SU-DHL-6 (cell line): Measurements from ENCODE around the gene WDR44.

Experiments
- EZH2phosphoT487 ChIP-seq: fragments of 200-600 bp; sonication (generic), shearing (Covaris generic); conservative IDR thresholded peaks from 2 replicates; pipeline ENCODE4 v1.6.1; 2018; ENCODE audit warnings: mild to moderate bottlenecking, antibody characterized with exemption, low read length, moderate library complexity, mixed read lengths
- TF ChIP-seq, protein P1 (sequence below): fragments of 200-600 bp; sonication (generic); IDR thresholded peaks from one replicate; pipeline ENCODE4 v1.5.1; 2017; ENCODE audit warnings: antibody characterized with exemption, mild to moderate bottlenecking, low read length, moderate library complexity; ENCODE audit not compliant: insufficient read depth, poor library complexity, severe bottlenecking

DNA sequence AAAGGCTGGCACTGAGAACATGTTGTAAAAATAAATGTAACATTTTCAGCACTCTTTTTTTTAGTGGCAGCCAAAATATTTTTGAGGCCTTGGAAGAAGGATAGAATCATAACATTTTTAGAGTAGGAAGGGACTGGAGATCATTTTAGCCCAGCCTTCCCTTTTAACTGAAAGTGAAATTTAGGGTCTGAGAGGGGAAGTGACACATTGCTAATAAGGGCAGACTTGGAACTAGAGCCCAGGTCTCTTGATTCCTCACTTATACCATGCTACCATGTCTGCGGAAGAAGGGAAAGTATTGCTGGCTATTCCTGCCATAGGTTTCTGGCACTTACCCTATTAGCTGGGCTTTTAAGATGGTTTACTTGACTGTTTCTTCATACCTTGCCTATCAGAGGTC is 4.8 kb downstream of the WDR44 start:
- TF ChIP-seq, protein P1, sequence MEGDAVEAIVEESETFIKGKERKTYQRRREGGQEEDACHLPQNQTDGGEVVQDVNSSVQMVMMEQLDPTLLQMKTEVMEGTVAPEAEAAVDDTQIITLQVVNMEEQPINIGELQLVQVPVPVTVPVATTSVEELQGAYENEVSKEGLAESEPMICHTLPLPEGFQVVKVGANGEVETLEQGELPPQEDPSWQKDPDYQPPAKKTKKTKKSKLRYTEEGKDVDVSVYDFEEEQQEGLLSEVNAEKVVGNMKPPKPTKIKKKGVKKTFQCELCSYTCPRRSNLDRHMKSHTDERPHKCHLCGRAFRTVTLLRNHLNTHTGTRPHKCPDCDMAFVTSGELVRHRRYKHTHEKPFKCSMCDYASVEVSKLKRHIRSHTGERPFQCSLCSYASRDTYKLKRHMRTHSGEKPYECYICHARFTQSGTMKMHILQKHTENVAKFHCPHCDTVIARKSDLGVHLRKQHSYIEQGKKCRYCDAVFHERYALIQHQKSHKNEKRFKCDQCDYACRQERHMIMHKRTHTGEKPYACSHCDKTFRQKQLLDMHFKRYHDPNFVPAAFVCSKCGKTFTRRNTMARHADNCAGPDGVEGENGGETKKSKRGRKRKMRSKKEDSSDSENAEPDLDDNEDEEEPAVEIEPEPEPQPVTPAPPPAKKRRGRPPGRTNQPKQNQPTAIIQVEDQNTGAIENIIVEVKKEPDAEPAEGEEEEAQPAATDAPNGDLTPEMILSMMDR, result no peak
- TF ChIP-seq EZH2phosphoT487, result no peak
